CD14-positive monocyte (primary cell): Measurements from ENCODE around the gene CLPSL2. TPM values are rescaled to one million over a fixed set of nuclear protein-coding genes. Genes with fewer than 3 reads are reported as not detected.

Experiments used
- DNase-seq, 3 donors: peaks; one replicate each; pipeline ENCODE4 v3.0.0-alpha.2; 2011 to 2022
- H2AFZ ChIP-seq: 2 replicates; pipeline ENCODE4 v1.6.0; 2012; ENCODE audit warnings: mild to moderate bottlenecking, low read depth, low read length, inconsistent platforms; ENCODE audit not compliant: insufficient read depth, poor library complexity, severe bottlenecking
- H3K27ac ChIP-seq, 2 donors: 1 replicate in 1 of 2; 2 replicates in 1 of 2; pipeline ENCODE4 v1.5.1; 2012 to 2013; ENCODE audit warnings: low read length in 2 of 2, control low read depth in 1 of 2, inconsistent platforms in 1 of 2, low read depth in 1 of 2, mild to moderate bottlenecking in 1 of 2
- H3K27me3 ChIP-seq, 2 donors: one replicate each; pipeline versions ENCODE4 v1.6.0 to v1.6.1; 2011 to 2013; ENCODE audit warnings: low read length in 2 of 2; ENCODE audit not compliant: control insufficient read depth in 2 of 2, insufficient read depth in 2 of 2
- H3K36me3 ChIP-seq, 2 donors: replicated peaks in 1 of 2; 1 replicate in 1 of 2; 2 replicates in 1 of 2; pipeline versions ENCODE4 v1.5.1 to v1.6.1; 2012 to 2013; ENCODE audit warnings: low read length in 2 of 2, control low read depth in 1 of 2, inconsistent platforms in 1 of 2, mild to moderate bottlenecking in 1 of 2; ENCODE audit not compliant: insufficient read depth in 2 of 2, control insufficient read depth in 1 of 2
- H3K4me1 ChIP-seq, 2 donors: 1 replicate in 1 of 2; 2 replicates in 1 of 2; pipeline versions ENCODE4 v1.5.1 to v1.6.1; 2012 to 2013; ENCODE audit warnings: low read length in 2 of 2, control low read depth in 1 of 2, inconsistent platforms in 1 of 2, mild to moderate bottlenecking in 1 of 2, moderate library complexity in 1 of 2; ENCODE audit not compliant: insufficient read depth in 2 of 2, control insufficient read depth in 1 of 2
- H3K4me2 ChIP-seq: replicated peaks from 2 replicates; pipeline ENCODE3; 2012; ENCODE audit warnings: low read length, moderate library complexity, mild to moderate bottlenecking; ENCODE audit not compliant: poor library complexity, severe bottlenecking; ENCODE audit errors: extremely low read depth
- H3K4me3 ChIP-seq, 3 experiments: fragments of 200-600 bp in 1 of 3; sonication (generic) in 1 of 3; replicated peaks in 1 of 3; 1 replicate in 2 of 3; 2 replicates in 1 of 3; pipeline ENCODE4 v1.5.1; 2011 to 2013; ENCODE audit warnings: low read length in 3 of 3, mild to moderate bottlenecking in 3 of 3, control low read depth in 2 of 3, low read depth in 2 of 3, inconsistent platforms in 1 of 3, moderate library complexity in 1 of 3
- H3K79me2 ChIP-seq: 2 replicates; pipeline ENCODE4 v1.6.0; 2012; ENCODE audit warnings: mild to moderate bottlenecking, control low read depth, inconsistent platforms, low read length, moderate library complexity; ENCODE audit not compliant: insufficient read depth
- H3K9ac ChIP-seq: 2 replicates; pipeline ENCODE4 v1.6.0; 2017; ENCODE audit warnings: low read length, mild to moderate bottlenecking; ENCODE audit not compliant: insufficient read depth, poor library complexity, severe bottlenecking
- H3K9me3 ChIP-seq, 2 donors: replicated peaks in 1 of 2; 1 replicate in 1 of 2; 2 replicates in 1 of 2; pipeline versions ENCODE4 v1.5.1 to v1.6.1; 2012 to 2013; ENCODE audit warnings: low read length in 2 of 2, control low read depth in 1 of 2; ENCODE audit not compliant: control insufficient read depth in 1 of 2, insufficient read depth in 1 of 2
- H4K20me1 ChIP-seq: 2 replicates; pipeline ENCODE4 v1.6.0; 2012; ENCODE audit warnings: mild to moderate bottlenecking, low read length, control low read depth, moderate library complexity; ENCODE audit not compliant: insufficient read depth
- H3K27ac Mint-ChIP-seq, 7 donors: one replicate each; pipeline ENCODE4 v1.8.0; 2020; ENCODE audit warnings: mild to moderate bottlenecking in 7 of 7, mixed read lengths in 7 of 7, moderate library complexity in 6 of 7, inconsistent platforms in 2 of 7
- H3K27me3 Mint-ChIP-seq, 3 donors: one replicate each; pipeline ENCODE4 v1.8.0; 2021 to 2022; ENCODE audit warnings: low read depth in 3 of 3, mild to moderate bottlenecking in 3 of 3, mixed read lengths in 3 of 3, moderate library complexity in 3 of 3, inconsistent platforms in 1 of 3
- H3K36me3 Mint-ChIP-seq, 2 donors: one replicate each; pipeline ENCODE4 v1.8.0; 2020; ENCODE audit warnings: mixed read lengths in 2 of 2, inconsistent platforms in 1 of 2, mild to moderate bottlenecking in 1 of 2
- H3K4me1 Mint-ChIP-seq: one replicate; pipeline ENCODE4 v1.8.0; 2020; ENCODE audit warnings: mild to moderate bottlenecking, mixed read lengths
- H3K4me3 Mint-ChIP-seq, 2 donors: one replicate each; pipeline ENCODE4 v1.8.0; 2020; ENCODE audit warnings: mild to moderate bottlenecking in 2 of 2, mixed read lengths in 2 of 2, moderate library complexity in 1 of 2
- H3K9me3 Mint-ChIP-seq, 7 donors: one replicate each; pipeline ENCODE4 v1.8.0; 2020 to 2022; ENCODE audit warnings: mixed read lengths in 7 of 7, mild to moderate bottlenecking in 6 of 7, moderate library complexity in 6 of 7, inconsistent platforms in 2 of 7
- CTCF ChIP-seq: fragments of 200-600 bp; IDR thresholded peaks from one replicate; pipeline ENCODE4 v1.8.0; 2022; ENCODE audit warnings: antibody characterized with exemption, mild to moderate bottlenecking
- WGBS: methylation state at CpG from one replicate; pipeline ENCODE4 v1.1.5; 2013; ENCODE audit warnings: missing lambda C conversion rate; ENCODE audit not compliant: insufficient coverage; 5-methylcytosine and 5-hydroxymethylcytosine counted together
- intact Hi-C, 2 donors: fragments of 100-400 bp; cut with micrococcal nuclease; formaldehyde crosslinking; loops; one replicate each; pipeline versions ENCODE4 v1.15.0 to v1.15.1; 2023
- polyA plus RNA-seq, 3 donors: library from polyadenylated mRNA; depleted of rRNA in 1 of 3; unstranded in 2 of 3; stranded (reverse) in 1 of 3; fragments of 300-500 nt in 2 of 3; fragments of >200 nt in 1 of 3; fragmentation: Illumina TruSeq in 2 of 3; gene quantifications; 1 replicate in 2 of 3; 2 replicates in 1 of 3; pipeline ENCODE4 v1.2.3, GENCODE V29; 2012 to 2021

Gene CLPSL2
- polyA plus RNA-seq, 3 donors = not detected

GRCh38 chr6:35771343-35771627 is 5.1 kb upstream of the CLPSL2 start:
- peaks cover under 1 to 3% of the 10 kb centered on the region in 2 donors for H3K4me1 ChIP-seq
- Mint-ChIP-seq H3K4me1 (peaks cover 11% of the 10 kb centered on the region), H3K4me3 (no peak overlapping the region), H3K36me3 (peaks cover 0 to 3% of the 10 kb centered on the region in 2 donors), H3K9me3 (peaks cover 0 to 2% (median 0%) of the 10 kb centered on the region in 7 donors), H3K27me3 (peaks cover 8 to 10% (median 10%) of the 10 kb centered on the region in 3 donors), H3K27ac (no peak overlapping the region)
- H3K4me2 ChIP-seq = no peak overlapping the region
- no peaks in the 10 kb centered on the region for H3K36me3 ChIP-seq
- intact Hi-C loops = loop anchor here in 1 of 2 donors (10.0 kb wide), 1 partner anchor 184 kb away; no protein-coding TSS in a partner anchor
- no peak overlapping the region for H3K9ac ChIP-seq
- DNase-seq = no peak
- WGBS = 81% methylated on average over 2 of the region's 5 CpGs
- no peak overlapping the region for H3K4me3 ChIP-seq
- H3K27me3 ChIP-seq = peaks cover 0 to 9% of the 10 kb centered on the region in 2 donors
- TF ChIP-seq CTCF = no peak
- H3K9me3 ChIP-seq = no peaks in the 10 kb centered on the region
- no peaks in the 10 kb centered on the region for H3K79me2 ChIP-seq
- no peak overlapping the region for H3K27ac ChIP-seq
- no peaks in the 10 kb centered on the region for H4K20me1 ChIP-seq
- H2AFZ ChIP-seq = no peak overlapping the region

GRCh38 chr6:35774116-35774794 is 2.1 kb upstream of the CLPSL2 start:
- Mint-ChIP-seq H3K4me3 (no peak overlapping the region), H3K27me3 (peaks cover 16 to 20% (median 17%) of the 10 kb centered on the region in 3 donors), H3K27ac (no peak overlapping the region), H3K9me3 (peaks cover 0 to 2% (median 0%) of the 10 kb centered on the region in 7 donors), H3K36me3 (peaks cover 0 to 3% of the 10 kb centered on the region in 2 donors), H3K4me1 (peaks cover 14% of the 10 kb centered on the region)
- H3K4me1 ChIP-seq = peaks cover 7 to 9% of the 10 kb centered on the region in 2 donors
- H3K27ac ChIP-seq = no peak overlapping the region
- no peak overlapping the region for H3K4me3 ChIP-seq
- H3K9me3 ChIP-seq = no peaks in the 10 kb centered on the region
- H4K20me1 ChIP-seq = no peaks in the 10 kb centered on the region
- no peak for TF ChIP-seq CTCF
- WGBS = 77% methylated on average over 4 of the region's 11 CpGs
- H3K79me2 ChIP-seq = no peaks in the 10 kb centered on the region
- no peak overlapping the region for H2AFZ ChIP-seq
- H3K27me3 ChIP-seq = peaks cover 0 to 17% of the 10 kb centered on the region in 2 donors
- H3K36me3 ChIP-seq = no peaks in the 10 kb centered on the region
- H3K4me2 ChIP-seq = no peak overlapping the region
- no peak for DNase-seq
- intact Hi-C loops = loop anchor here in 1 of 2 donors (10.0 kb wide), 1 partner anchor 181 kb away; no protein-coding TSS in a partner anchor
- no peak overlapping the region for H3K9ac ChIP-seq
